Activated naive CD8-positive, alpha-beta T cell treated with anti-CD3 and anti-CD28 coated beads, Interleukin-2, amount 10 ng/mL, durations not matched to agents 7 days and 5 days (primary cell): Measurements from ENCODE around the gene XG. TPM values are rescaled to one million over a fixed set of nuclear protein-coding genes. Genes with fewer than 3 reads are reported as not detected.

Source experiments
- ATAC-seq: fragments of 150-1000 bp; cut with Tn5 transposase; one replicate; pipeline ENCODE4 v1.10.0; 2021; ENCODE audit warnings: low read depth, moderate library complexity
- POLR2A ChIA-PET: fragments of 350-600 bp; sonication (Branson Sonifier 250); formaldehyde crosslinking; loops from one replicate; lab custom pipeline; 2021; ENCODE audit warnings: antibody characterized with exemption; lab: Charles Lee
- DNase-seq: peaks from one replicate; pipeline ENCODE4 v3.0.0; 2021
- H3K27ac Mint-ChIP-seq: one replicate; pipeline ENCODE4 v1.8.0; 2022; ENCODE audit warnings: mild to moderate bottlenecking, mixed read lengths
- H3K27me3 Mint-ChIP-seq: one replicate; pipeline ENCODE4 v1.8.0; 2022; ENCODE audit warnings: mild to moderate bottlenecking, moderate library complexity, mixed read lengths
- H3K36me3 Mint-ChIP-seq: one replicate; pipeline ENCODE4 v1.8.0; 2021; ENCODE audit warnings: mild to moderate bottlenecking, mixed read lengths
- H3K4me1 Mint-ChIP-seq: one replicate; pipeline ENCODE4 v1.8.0; 2021; ENCODE audit warnings: mixed read lengths
- H3K4me3 Mint-ChIP-seq: one replicate; pipeline ENCODE4 v1.8.0; 2022; ENCODE audit warnings: mild to moderate bottlenecking, moderate library complexity, mixed read lengths
- H3K9me3 Mint-ChIP-seq: one replicate; pipeline ENCODE4 v1.8.0; 2021; ENCODE audit warnings: mixed read lengths
- total RNA-seq, 2 experiments: library from RNA; stranded (reverse); gene quantifications; one replicate each; pipeline ENCODE4 v1.2.3, GENCODE V29; 2021

The XG gene
- total RNA-seq, 2 experiments from 2014 or later = 0.43 TPM; not detected in 1

DNA sequence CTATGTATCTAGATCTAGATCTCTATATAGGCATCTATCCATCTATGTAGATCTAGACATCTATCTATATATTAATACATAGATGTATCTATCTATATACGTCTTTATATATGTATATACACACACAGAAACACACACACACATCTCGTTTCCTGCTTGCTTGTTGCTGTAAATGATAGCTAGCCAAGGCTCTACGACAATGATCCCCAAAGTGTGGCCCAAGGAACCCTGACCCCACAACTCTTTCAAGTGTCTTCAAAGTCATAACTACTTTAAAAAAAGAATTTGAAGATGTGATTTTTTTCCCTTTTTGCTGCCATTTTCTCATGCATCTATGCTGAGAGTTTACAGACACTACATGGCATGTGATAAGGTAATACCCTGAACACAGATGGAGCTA, 105.7 kb downstream of the XG start:
- Mint-ChIP-seq H3K4me1 (no peaks in the 10 kb centered on the region), H3K27ac (no peak overlapping the region), H3K4me3 (no peak overlapping the region), H3K36me3 (no peaks in the 10 kb centered on the region), H3K9me3 (no peaks in the 10 kb centered on the region), H3K27me3 (peaks cover 3% of the 10 kb centered on the region)
- ATAC-seq = no peak
- no peak for DNase-seq
- POLR2A ChIA-PET = no interaction called here

DNA sequence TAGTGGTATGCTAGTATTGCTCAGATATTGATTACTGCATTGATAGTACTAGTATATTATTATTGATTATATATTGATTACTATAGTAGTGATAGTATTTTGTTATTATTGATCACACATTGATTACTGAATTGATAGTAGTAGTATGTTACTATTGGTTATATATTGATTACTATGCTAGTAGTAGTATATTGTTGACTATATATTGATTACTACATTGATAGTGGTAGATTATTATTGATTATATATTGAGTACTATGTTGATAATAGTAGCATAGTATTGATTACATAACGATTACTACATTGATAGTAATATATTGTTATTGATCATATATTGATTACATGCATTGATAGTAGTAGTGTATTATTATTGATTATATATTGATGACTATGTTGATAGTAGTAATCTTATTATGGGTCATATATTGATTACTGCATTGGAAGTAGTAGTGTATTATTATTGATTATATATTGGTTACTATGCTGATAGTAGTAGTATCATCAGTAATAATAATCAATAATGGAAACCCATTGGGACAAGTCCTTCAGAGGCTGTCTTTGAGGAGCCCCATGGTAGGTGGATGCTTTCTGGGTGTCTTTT, 107.5 kb downstream of the XG start:
- POLR2A ChIA-PET = no interaction called here
- H3K36me3 Mint-ChIP-seq = no peaks in the 10 kb centered on the region
- no peak overlapping the region for H3K27ac Mint-ChIP-seq
- DNase-seq = no peak
- no peaks in the 10 kb centered on the region for H3K9me3 Mint-ChIP-seq
- no peak overlapping the region for H3K4me3 Mint-ChIP-seq
- ATAC-seq = no peak
- no peaks in the 10 kb centered on the region for H3K4me1 Mint-ChIP-seq
- peaks cover 3% of the 10 kb centered on the region for H3K27me3 Mint-ChIP-seq

DNA sequence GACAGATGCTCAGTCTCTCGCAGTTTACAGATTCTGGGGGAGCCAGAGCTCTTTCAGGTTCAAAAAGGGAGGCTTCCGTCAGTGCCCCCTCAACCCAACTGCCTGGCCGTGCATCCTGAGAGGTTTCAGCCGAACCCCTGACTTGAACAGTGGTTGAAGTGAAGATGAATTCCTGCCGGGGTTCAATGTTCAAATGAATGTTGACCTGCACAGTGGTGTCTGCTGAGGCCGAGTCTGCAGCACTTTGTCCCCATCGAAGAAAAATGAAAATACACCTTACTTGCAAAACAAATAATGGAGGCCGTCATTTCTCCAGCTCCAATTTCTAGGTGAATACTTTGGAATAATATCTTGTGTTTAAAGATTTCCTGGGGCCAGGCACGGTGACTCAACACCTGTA, 110.6 kb downstream of the XG start:
- POLR2A ChIA-PET = no interaction called here

DNA sequence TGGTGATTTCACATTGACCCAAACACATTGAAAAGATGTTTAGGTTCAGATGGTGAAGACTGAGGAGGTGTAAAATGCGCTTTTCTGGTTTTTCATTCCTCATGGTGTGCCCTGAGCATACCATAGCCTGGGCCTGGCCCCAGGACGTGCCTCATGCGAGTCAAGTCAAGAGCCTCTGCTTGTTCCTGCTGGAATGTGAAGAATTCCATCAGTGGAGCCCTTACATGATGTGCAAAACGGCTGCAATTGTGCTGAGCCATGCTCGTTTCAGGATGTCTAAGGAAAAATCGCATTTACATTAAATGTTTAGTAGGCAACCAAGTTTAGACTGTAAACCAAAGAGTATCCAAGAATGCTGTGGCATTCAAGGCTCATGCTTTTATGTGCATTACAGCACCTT, 111.8 kb downstream of the XG start:
- POLR2A ChIA-PET = no interaction called here
- Mint-ChIP-seq H3K9me3 (no peaks in the 10 kb centered on the region), H3K4me3 (no peak overlapping the region), H3K27me3 (peaks cover 3% of the 10 kb centered on the region), H3K36me3 (no peaks in the 10 kb centered on the region), H3K4me1 (no peaks in the 10 kb centered on the region), H3K27ac (no peak overlapping the region)
- ATAC-seq (no peak), DNase-seq (no peak)

More for the DNA sequence above, 110.6 kb downstream of the XG start:
- peaks cover 3% of the 10 kb centered on the region for H3K27me3 Mint-ChIP-seq
- H3K4me3 Mint-ChIP-seq = no peak overlapping the region
- H3K36me3 Mint-ChIP-seq = no peaks in the 10 kb centered on the region
- no peak overlapping the region for H3K27ac Mint-ChIP-seq
- DNase-seq (no peak), ATAC-seq (no peak)
- H3K9me3 Mint-ChIP-seq = no peaks in the 10 kb centered on the region
- H3K4me1 Mint-ChIP-seq = no peaks in the 10 kb centered on the region

Other genes starting within 250 kb of the XG start
- 100 to 1,000 TPM; 255 to 256 TPM for gene CD99, start 60.7 kb upstream of the XG start, total RNA-seq
- gene GYG2, start 76.9 kb downstream of the XG start, total RNA-seq = not detected
- gene ARSD, start 177.3 kb downstream of the XG start, total RNA-seq = 1 to 10 TPM; 3.6 to 4.2 TPM